ENCODE data around the gene MRC1. TPM values are rescaled to one million over a fixed set of nuclear protein-coding genes. Genes with fewer than 3 reads are reported as not detected.

MRC1 gene
- total RNA-seq, 4 donors from 2014 or later: 9.8 to 88.6 (median 50.3) TPM

DNA sequence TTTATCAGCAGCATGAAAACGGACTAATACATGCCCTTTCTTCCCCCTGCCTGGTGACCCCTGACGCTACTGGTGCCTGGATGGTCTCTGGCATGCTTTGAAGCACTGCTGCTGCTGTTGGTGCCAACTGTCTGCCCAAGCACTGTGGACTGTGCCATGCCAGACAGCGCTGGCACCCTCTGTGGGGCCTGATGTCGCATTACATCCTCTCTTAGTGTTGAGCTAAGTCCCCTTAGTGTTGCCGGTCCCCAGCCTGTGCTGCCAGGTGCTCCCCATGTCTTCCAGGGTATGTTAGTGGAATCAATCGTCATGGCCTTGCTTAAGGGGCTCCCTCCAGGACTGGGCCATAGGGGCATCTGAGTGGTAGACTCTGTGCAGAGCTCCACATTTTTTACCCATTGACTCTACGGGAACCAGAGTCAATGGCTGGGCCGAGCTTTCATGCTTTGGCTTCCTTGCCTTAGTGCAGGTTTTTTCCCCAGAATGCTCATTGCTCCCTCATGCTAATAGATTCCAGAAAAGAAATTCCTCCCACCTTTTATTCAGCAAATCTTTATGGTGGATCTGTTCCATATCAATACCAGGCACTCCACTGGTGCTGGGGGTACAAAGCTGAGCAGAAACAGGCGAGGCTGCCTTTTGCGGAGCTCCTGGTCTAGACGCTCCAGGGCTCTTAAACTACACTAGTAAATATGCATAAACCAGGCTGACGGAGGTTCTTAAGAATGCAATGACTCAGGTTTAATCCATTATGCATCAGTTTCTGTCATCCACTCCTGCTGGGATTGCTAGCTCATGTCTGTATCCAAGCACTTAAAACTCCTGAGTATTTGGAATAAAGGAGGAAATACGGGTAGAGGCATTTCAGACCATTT is 21.8 kb upstream of the MRC1 start:
- no peak for ATAC-seq
- Histone ChIP-seq H3K9me3 (no peaks in the 10 kb centered on the region), H3K27me3 (no peaks in the 10 kb centered on the region), H3K4me1 (peaks cover 0 to 12% (median 0%) of the 10 kb centered on the region in 3 donors), H3K27ac (no peak overlapping the region), H3K4me3 (no peak overlapping the region), H3K36me3 (no peaks in the 10 kb centered on the region)
- 64 to 83% methylated on average over 6 to 10 of the region's 13 CpGs for WGBS, 2 donors (ENCODE audit: low coverage in 1 of 2)
- TF ChIP-seq POLR2AphosphoS5 (IDR thresholded peaks at IDR 0.05) (no peak), POLR2A (IDR thresholded peaks at IDR 0.05) (no peak), EP300 (IDR thresholded peaks at IDR 0.05) (no peak)
- TF ChIP-seq, protein P1, sequence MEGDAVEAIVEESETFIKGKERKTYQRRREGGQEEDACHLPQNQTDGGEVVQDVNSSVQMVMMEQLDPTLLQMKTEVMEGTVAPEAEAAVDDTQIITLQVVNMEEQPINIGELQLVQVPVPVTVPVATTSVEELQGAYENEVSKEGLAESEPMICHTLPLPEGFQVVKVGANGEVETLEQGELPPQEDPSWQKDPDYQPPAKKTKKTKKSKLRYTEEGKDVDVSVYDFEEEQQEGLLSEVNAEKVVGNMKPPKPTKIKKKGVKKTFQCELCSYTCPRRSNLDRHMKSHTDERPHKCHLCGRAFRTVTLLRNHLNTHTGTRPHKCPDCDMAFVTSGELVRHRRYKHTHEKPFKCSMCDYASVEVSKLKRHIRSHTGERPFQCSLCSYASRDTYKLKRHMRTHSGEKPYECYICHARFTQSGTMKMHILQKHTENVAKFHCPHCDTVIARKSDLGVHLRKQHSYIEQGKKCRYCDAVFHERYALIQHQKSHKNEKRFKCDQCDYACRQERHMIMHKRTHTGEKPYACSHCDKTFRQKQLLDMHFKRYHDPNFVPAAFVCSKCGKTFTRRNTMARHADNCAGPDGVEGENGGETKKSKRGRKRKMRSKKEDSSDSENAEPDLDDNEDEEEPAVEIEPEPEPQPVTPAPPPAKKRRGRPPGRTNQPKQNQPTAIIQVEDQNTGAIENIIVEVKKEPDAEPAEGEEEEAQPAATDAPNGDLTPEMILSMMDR (IDR thresholded peaks at IDR 0.05): no peak

DNA sequence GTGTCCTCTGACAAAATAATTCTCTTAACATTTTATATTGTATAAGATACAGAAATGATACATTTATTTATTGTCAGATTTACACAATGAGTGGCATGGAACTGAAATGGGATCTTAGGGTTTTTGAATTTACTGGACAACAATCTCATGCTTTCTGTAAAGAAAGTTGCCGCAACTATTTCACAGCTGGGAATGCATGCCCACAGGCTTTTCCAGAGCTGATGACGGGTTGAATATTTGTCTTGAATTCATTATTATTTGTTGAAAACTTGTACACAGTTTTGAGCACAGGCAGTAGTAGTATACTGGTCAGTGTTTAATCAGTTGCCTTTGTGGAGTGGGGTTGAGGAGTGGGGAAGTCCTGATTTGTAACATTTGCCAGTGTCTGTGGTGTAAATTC is 20.5 kb upstream of the MRC1 start:
- TF ChIP-seq POLR2A (IDR thresholded peaks at IDR 0.05): no peak
- no peak for TF ChIP-seq POLR2AphosphoS5 (IDR thresholded peaks at IDR 0.05)
- no peak for TF ChIP-seq EP300 (IDR thresholded peaks at IDR 0.05)
- TF ChIP-seq, protein P1 (IDR thresholded peaks at IDR 0.05): no peak
- no peak overlapping the region for H3K4me3 ChIP-seq
- no peaks in the 10 kb centered on the region for H3K27me3 ChIP-seq
- H3K36me3 ChIP-seq: no peaks in the 10 kb centered on the region
- H3K9me3 ChIP-seq: no peaks in the 10 kb centered on the region
- no peak overlapping the region for H3K27ac ChIP-seq
- peaks cover 0 to 1% (median 0%) of the 10 kb centered on the region in 3 donors for H3K4me1 ChIP-seq
- WGBS, 2 donors (ENCODE audit: low coverage in 1 of 2): 75 to 81% methylated on average over 2 of the region's 2 CpGs
- no peak for ATAC-seq

DNA sequence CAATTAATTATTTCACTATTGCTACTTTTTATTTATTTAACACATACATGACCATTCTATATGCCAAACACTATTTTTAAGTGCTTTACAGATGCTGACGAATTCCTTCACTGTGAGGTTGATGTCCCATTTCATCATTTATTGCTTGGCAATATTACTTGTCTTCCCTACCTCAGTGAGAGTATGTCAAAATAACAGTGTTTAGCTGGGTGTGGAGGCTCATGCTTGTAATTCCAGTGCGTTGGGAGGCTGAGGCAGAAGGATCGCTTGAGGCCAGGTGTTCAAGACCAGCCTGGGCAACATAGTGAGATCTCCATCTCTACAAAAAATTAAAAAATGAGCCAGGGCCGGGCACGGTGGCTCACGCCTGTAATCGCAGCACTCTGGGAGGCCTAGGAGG is 19.8 kb upstream of the MRC1 start:
- ATAC-seq: no peak

DNA sequence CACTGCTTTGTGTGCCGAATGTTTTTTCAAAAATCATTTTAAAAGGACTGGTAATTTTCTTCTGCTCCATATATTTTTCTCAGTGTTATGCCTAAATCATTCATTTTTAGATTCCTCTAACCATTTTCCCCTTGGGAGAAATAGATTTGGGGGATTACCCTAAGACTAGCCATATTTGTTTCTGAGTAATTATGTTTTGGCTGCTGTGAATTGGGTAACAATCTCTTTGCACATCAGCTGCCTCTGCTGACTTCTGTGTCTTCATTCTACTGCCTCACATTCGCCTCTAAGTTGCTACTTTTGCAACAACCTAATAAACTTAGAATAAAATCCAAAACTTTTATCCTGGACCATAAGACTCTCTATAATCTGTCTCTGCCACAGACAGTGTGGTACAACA is 18.5 kb upstream of the MRC1 start:
- Histone ChIP-seq H3K27ac (no peak overlapping the region), H3K27me3 (no peaks in the 10 kb centered on the region), H3K36me3 (no peaks in the 10 kb centered on the region), H3K9me3 (no peaks in the 10 kb centered on the region), H3K4me3 (no peak overlapping the region), H3K4me1 (no peaks in the 10 kb centered on the region)
- 78 to 100% methylated on average over 1 to 2 of the region's 2 CpGs for WGBS, 2 donors (ENCODE audit: low coverage in 1 of 2)
- TF ChIP-seq, protein P1 (IDR thresholded peaks at IDR 0.05): no peak
- TF ChIP-seq EP300 (IDR thresholded peaks at IDR 0.05): no peak
- no peak for TF ChIP-seq POLR2A (IDR thresholded peaks at IDR 0.05)
- TF ChIP-seq POLR2AphosphoS5 (IDR thresholded peaks at IDR 0.05): no peak
- ATAC-seq: no peak

More for the DNA sequence above, 19.8 kb upstream of the MRC1 start:
- TF ChIP-seq, protein P1 (IDR thresholded peaks at IDR 0.05): no peak
- TF ChIP-seq EP300 (IDR thresholded peaks at IDR 0.05) (no peak), POLR2AphosphoS5 (IDR thresholded peaks at IDR 0.05) (no peak), POLR2A (IDR thresholded peaks at IDR 0.05) (no peak)
- H3K4me3 ChIP-seq: no peak overlapping the region
- H3K4me1 ChIP-seq: no peaks in the 10 kb centered on the region
- H3K36me3 ChIP-seq: no peaks in the 10 kb centered on the region
- no peaks in the 10 kb centered on the region for H3K9me3 ChIP-seq
- no peaks in the 10 kb centered on the region for H3K27me3 ChIP-seq
- WGBS, 2 donors (ENCODE audit: low coverage in 1 of 2): 71 to 87% methylated on average over 2 to 7 of the region's 7 CpGs
- no peak overlapping the region for H3K27ac ChIP-seq

DNA sequence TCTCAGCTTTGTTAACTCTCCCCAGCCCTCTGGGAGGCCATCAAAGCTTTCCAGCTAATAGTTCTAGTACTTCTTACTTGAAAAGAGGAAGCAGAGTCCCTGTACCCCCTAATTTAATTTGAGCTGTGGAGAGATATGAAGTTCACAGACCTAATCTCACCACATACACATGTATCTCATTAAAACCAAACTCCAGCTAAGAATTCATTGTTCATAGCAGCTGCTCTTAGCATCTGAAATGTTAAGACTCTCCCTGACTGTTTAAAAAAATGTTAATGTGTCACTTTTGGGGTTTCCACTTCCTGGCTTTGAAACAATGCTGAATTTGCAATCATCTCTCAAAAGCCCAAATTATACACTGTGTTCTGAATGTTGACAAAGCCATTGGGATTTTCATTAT is 16.2 kb upstream of the MRC1 start:
- TF ChIP-seq EP300 (IDR thresholded peaks at IDR 0.05) (no peak), POLR2AphosphoS5 (IDR thresholded peaks at IDR 0.05) (no peak), POLR2A (IDR thresholded peaks at IDR 0.05) (no peak)
- TF ChIP-seq, protein P1 (IDR thresholded peaks at IDR 0.05): no peak
- Histone ChIP-seq H3K4me3 (no peak overlapping the region), H3K36me3 (no peaks in the 10 kb centered on the region), H3K27ac (no peak overlapping the region), H3K27me3 (no peaks in the 10 kb centered on the region), H3K4me1 (no peaks in the 10 kb centered on the region), H3K9me3 (no peaks in the 10 kb centered on the region)
- ATAC-seq: no peak

All from gastroesophageal sphincter (tissue), 4 donors.